NOMO-1 treated with DMSO at 0.1 percent for 48 hours (cell line): Measurements from ENCODE around the gene DMD.

ENCODE experiments used
- DNase-seq: peaks from one replicate; lab custom pipeline; 2025; ENCODE audit not compliant: unreplicated experiment; lab: John Stamatoyannopoulos, UW

The DMD gene

DNA sequence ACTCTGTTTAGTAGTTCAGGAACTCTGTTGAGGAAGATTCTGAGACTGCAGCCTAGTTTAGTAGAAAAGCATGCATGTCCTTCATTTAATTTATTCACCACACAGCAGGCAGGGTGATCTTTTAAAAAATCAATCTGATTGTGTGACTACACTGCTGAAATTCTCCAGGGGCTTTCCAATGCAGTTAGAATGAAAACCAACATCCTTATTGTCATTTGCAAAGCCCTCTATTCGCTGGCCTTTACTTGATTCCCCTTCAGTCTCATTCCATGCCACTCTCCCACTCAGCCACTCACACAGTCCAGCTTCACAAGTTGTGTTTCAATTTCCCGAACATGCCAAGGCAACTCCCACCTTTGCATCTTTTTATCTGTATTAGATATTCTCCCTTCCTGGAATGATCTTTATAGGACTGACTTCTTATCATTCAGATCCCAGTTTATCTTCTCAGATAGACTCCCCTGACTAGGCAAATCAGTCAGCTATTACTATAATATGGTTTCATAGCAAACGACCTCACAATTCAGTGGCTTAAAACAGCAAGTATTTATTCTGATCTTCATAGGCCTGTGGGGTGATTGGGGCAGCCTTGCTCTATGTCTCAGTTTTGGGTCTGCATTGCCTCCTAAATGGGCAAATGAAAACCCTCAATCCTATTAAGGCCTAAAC is 2118.2 kb downstream of the DMD start:
- DNase-seq: no peak

DNA sequence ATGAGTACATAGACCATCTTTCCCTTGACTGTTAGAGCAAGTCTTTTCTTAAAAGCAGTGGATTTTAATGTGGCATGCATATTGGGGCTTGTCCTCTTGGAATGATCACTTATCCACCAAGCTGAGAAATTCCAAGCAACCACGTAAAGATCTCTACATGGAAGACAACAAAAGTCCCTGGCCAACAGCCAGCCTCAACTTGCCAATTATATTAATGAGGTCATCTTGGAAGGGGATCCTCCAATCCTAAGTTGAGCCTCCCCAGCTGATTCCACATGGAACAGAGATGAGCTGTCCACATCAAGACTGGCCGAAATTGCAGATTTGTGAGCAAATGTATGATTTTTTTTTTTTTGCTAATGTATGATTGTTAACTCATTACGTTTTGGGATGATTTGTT is 2118.9 kb downstream of the DMD start:
- DNase-seq: no peak

DNA sequence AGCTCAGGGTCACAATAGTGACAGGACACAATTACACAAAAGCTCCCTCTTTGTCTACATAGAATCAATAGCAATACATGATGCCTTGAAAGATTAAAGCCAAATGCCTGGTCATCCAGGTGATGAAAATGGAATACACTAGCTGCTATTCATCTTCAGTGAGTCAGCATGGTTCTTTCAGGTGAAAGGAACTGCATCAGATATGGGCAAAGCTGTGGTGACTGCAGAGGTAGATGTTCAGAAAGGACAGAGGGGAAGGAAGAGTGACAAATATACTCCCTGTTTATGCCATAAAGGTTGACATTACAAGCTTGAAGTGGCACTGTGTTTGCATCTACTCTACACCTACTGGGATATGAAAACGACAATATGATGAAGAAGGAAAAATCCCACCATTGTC is 2119.5 kb downstream of the DMD start:
- DNase-seq: no peak

DNA sequence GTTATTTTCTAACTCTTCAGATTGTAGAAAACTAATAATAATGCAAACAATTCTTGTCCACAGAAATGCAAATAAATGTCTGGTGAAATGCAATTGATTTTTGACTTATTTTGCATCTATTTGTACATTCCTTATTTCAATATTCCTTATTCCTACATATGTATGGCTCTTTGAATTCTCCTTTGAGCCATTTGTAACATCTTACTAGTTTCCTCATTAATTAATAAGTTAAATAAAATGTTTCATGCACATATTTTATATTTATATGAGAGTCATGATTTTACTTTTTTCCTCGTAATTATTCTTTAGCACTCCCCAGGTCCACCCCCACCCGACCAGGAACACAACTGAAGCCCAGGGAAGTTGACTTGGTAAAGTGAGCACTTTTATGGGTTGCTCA is 2136.8 kb downstream of the DMD start:
- DNase-seq: no peak

DNA sequence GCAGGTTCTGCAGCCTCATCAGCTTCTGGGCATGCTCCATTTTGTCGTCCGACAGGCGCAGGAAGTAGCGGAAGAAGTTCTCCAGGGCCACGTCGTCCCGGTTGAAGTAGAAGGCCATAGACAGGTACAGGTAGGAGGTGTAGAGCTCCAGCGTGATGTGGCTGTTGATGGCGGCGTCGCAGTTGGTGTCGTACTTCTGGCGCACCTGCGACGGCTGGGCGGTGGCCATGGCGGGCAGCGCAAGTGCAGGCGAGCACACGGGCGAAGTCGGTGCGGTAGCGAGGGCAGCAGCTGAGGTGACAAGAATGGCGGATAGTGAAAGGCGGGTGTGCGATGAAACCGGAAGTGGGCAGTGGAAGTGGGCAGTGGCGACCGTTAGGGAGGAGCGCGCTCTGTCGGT is 2139.6 kb downstream of the DMD start, which contains the start of gene FTHL17:
TSS of gene FTHL17 (minus strand) at position 317 of the 400 bp plus-strand sequence. CDS start at position 229, 88 bp downstream.
- DNase-seq: no peak

DNA sequence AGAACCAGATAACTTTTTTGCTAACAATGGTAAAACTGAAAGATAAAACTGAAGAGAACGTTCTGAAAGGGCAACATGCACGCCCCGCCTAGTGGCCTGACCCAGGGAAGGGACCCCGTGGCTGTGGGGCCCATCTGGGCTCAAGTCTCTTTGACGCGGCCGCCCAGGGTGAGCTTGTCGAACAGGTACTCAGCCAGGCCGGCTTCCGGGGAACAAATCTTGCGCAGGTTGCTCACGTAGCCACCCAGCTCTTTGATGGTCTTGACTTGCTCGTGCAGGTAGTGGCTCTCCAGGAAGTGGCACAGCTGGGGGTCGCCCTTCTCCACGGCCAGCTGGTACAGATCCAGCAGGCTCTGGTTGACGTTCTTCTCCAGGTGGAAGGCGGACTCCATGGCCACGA is 2140.1 kb downstream of the DMD start:
- DNase-seq: no peak

DNA sequence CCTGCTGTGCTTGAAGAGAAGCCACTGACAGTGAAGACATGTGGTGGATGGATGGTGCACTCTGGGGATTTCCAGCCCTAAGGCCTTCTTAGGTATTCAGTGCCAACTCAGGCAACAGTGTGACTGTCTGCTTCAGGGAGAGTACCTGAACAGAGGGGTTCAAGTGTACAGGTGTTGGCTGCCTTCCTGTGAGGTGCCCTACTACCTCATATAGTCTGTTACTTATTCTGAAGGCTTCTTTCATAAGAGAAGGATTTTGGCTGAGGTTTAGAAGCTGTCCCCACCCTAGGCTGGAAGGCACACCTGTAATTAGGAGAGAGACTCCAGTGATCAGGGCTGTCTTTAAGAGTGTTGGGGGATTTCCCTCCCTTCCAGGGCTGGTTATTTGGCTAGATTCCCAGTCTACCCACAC is 2141.3 kb downstream of the DMD start:
- no peak for DNase-seq
